ENCODE results near the gene NFIX. TPM values are rescaled to one million over a fixed set of nuclear protein-coding genes. Genes with fewer than 3 reads are reported as not detected.
A peak's percentile ranks its signal among the peaks of the same experiment; 100 is the strongest.

Gene NFIX
- total RNA-seq, 4 donors from 2014 or later = 32.3 to 81.2 (median 51.6) TPM

DNA sequence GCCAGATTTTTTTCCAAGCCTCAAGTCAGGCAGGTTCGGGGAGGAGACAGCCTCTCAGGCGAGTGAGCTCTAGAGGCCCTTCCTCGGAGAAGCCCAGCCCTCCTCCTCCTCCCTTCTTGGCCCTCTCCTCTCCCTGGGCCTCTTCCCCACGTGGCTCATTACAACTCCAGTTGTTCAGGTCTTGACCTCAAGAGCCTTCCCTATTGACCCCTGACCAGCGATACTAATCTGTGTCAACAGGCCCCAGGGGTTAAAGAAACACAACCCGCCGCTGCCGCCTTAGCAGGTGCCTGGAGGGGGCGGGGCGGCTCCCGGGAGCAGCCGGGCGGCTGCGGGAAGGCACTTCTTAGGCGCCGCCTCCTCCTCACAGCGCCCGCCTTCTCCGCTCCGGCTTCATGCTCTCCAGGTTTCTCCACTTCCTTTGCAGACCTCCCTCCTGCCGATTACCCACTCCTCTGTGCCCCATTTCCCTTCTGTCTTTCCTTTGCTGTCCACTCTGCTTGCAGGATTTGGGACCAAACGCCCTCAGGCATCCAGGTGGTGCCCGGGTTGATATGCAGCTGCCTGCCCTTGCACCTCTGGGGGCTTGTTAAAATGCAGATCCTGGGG is 56.4 kb downstream of the NFIX start:
- TF ChIP-seq POLR2A (IDR thresholded peaks at IDR 0.05) = no peak
- peaks cover 59 to 96% (median 68%) of the 10 kb centered on the region in 3 donors for H3K4me1 ChIP-seq
- peak overlapping the region; percentile 27 to 97 (median 95) for H3K27ac ChIP-seq
- intact Hi-C loops (cut with DNase I) = no loop called here
- peak overlapping the region in 3 of 4 donors; percentile 13 to 44 (median 18) for H3K4me3 ChIP-seq
- H3K36me3 ChIP-seq = peaks cover 0 to 17% (median 0%) of the 10 kb centered on the region in 3 donors
- WGBS, 2 donors = 4 to 8% methylated on average over 11 to 17 of the region's 23 CpGs
- no peaks in the 10 kb centered on the region for H3K27me3 ChIP-seq
- no peak for DNase-seq
- H3K9me3 ChIP-seq = no peaks in the 10 kb centered on the region

DNA sequence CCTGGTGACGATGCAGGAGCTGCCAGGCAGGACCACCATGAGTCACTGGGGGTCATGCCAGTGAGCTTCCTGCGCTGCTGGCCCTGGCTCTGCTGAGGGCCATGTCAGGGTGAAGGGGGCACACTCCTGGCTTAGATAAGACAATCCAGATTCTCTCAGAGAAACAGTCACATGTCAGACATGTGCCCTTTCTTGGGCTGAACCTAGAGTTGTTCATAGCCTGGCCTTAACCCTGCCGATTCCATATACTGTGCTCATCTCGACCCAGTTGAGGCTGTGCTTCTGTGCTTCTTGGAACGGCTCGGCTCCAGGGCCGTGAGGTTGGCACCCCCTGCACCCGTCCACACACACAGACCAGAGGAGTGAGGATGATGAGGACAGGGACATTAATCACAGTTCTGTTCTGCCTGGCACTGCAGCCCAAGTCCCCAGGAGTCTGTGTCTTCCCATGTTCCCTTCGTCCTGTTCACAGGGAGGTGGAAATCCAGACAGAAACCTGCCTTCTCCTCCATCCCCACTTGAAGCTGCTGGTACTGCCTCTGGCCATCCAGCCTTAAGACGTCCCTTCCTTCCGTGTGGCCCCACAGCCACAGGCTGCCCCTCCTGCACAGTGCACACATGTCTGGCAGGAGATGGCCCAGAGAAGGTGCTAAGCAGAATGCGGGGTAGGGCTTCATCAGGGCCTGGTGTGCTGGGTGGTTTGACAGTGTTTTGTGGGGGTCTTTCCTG is 57.3 kb downstream of the NFIX start:
- peak overlapping the region; percentile 85 to 97 (median 95) for H3K27ac ChIP-seq
- no peaks in the 10 kb centered on the region for H3K27me3 ChIP-seq
- TF ChIP-seq, protein P1, sequence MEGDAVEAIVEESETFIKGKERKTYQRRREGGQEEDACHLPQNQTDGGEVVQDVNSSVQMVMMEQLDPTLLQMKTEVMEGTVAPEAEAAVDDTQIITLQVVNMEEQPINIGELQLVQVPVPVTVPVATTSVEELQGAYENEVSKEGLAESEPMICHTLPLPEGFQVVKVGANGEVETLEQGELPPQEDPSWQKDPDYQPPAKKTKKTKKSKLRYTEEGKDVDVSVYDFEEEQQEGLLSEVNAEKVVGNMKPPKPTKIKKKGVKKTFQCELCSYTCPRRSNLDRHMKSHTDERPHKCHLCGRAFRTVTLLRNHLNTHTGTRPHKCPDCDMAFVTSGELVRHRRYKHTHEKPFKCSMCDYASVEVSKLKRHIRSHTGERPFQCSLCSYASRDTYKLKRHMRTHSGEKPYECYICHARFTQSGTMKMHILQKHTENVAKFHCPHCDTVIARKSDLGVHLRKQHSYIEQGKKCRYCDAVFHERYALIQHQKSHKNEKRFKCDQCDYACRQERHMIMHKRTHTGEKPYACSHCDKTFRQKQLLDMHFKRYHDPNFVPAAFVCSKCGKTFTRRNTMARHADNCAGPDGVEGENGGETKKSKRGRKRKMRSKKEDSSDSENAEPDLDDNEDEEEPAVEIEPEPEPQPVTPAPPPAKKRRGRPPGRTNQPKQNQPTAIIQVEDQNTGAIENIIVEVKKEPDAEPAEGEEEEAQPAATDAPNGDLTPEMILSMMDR (IDR thresholded peaks at IDR 0.05) = no peak
- peak overlapping the region in 1 of 4 donors; percentile 44 for H3K4me3 ChIP-seq
- intact Hi-C loops (cut with DNase I) = no loop called here
- 63 to 72% methylated on average over 5 to 6 of the region's 12 CpGs for WGBS, 2 donors
- DNase-seq = no peak
- H3K9me3 ChIP-seq = no peaks in the 10 kb centered on the region
- H3K36me3 ChIP-seq = peaks cover 0 to 14% (median 0%) of the 10 kb centered on the region in 3 donors
- H3K4me1 ChIP-seq = peaks cover 69 to 96% (median 78%) of the 10 kb centered on the region in 3 donors

DNA sequence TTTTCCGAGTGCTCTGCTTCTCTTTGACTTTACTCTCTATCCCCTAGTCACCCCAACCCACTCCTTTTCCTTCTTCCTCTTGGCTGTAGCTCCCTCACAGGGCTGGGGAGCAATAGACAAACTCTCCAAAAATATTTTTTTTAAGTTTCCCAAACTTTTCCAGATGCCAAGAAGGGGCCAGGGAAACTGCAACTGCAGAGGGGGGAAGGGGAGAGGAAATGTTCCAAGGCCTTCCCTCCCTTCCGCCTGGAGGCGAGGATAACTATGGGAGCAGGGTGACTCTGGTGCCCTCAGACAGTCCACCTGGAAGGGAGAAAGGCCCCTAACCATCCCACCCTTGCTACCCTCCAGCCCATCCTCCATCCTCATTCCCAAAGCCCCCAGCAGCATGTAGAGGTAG is 58.0 kb downstream of the NFIX start:
- Histone ChIP-seq H3K27me3 (no peaks in the 10 kb centered on the region), H3K36me3 (peaks cover 0 to 8% (median 0%) of the 10 kb centered on the region in 3 donors), H3K9me3 (no peaks in the 10 kb centered on the region), H3K4me3 (no peak overlapping the region), H3K4me1 (peaks cover 75 to 96% (median 84%) of the 10 kb centered on the region in 3 donors), H3K27ac (peak overlapping the region; percentile 85 to 97 (median 95))
- 45% methylated on average over 3 of the region's 3 CpGs; no CpG with 5 or more reads in 1 of the 2 donors for WGBS, 2 donors
- DNase-seq = no peak
- TF ChIP-seq, protein P1 (IDR thresholded peaks at IDR 0.05) = no peak
- TF ChIP-seq POLR2A (IDR thresholded peaks at IDR 0.05) = no peak
- intact Hi-C loops (cut with DNase I) = no loop called here

DNA sequence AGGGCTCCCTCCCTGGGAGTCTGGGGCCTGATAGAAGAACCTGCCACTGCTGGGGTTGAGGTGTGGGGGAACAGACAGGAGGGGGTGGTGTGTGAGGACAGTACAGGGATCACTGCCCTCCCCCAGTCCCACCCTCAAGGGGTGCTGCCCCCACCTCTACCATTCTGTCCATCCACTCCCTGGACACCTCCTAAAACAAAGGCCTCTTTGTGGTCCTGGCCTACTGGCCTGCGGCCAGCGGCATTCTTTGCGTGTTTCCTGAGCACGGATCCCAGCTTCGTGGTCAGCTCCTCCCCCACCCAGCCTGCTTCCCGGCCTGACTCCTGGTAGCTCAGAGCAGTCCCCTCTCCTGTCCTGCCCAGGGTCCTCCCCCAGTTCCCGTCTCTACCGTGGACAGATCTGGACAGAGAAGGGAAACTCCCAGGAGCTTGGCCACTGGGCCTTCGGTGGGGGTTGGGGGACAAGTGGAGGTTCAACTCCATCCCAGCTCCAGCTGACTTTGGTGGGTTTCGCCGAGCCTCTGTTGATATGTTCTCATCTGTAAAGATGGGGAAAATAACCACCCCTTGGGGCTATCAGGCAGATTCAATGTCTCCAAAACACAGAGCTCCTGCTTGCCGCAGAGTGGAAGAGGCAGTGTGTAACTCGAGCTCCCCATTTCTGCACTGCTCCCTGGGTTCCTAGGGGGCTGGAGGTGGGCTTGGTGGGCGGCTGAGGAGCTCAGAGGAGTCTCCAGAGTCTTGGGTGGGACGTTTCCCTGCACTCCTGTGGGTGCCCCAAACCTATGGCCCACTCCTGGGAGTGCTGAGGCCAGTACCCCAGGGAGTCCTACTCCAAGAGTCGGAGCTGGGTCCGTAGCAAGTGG is 58.7 kb downstream of the NFIX start:
- DNase-seq = no peak
- Histone ChIP-seq H3K9me3 (no peaks in the 10 kb centered on the region), H3K4me1 (peaks cover 81 to 100% (median 92%) of the 10 kb centered on the region in 3 donors), H3K36me3 (peaks cover 0 to 8% (median 0%) of the 10 kb centered on the region in 3 donors), H3K4me3 (peak overlapping the region in 1 of 4 donors; percentile 13), H3K27ac (peak overlapping the region; percentile 85 to 97 (median 95)), H3K27me3 (no peaks in the 10 kb centered on the region)
- intact Hi-C loops (cut with DNase I) = no loop called here
- TF ChIP-seq POLR2A (IDR thresholded peaks at IDR 0.05) = no peak
- TF ChIP-seq, protein P1 (IDR thresholded peaks at IDR 0.05) = no peak
- WGBS, 2 donors = 29 to 36% methylated on average over 5 to 6 of the region's 17 CpGs

DNA sequence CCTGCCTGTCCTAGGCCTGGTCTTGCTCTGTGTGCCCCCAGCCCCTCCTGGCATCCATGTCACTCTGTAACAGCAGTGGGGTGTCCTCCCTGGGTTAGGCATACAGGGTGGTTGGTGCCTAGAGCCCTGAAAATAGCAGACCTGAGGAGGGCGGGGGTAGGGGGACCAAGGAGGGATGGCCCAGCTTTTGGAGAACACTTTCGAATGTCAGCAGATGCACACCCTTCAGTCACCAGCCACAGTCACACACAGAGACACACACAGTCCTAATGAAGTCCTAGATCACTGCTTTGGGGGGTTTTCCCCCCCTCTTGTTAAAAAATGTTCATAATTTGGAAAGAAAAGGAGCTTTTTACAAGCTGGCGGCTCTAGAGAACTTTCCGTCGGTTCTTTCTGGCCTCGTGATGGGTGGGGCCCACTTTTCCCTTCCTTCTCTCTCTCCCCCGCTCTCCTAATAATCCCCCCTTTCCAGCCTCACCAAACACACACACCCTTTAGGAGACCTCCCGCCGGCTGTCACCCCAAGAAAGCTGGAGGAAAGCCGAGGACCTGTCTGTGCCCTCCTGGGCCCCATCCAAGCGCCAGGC is 59.4 kb downstream of the NFIX start:
- no peaks in the 10 kb centered on the region for H3K27me3 ChIP-seq
- WGBS, 2 donors = 27 to 29% methylated on average over 10 to 11 of the region's 11 CpGs
- intact Hi-C loops (cut with DNase I) = no loop called here
- peaks cover 86 to 100% (median 96%) of the 10 kb centered on the region in 3 donors for H3K4me1 ChIP-seq
- H3K27ac ChIP-seq = peak overlapping the region; percentile 85 to 97 (median 95)
- no peaks in the 10 kb centered on the region for H3K9me3 ChIP-seq
- H3K36me3 ChIP-seq = peaks cover 0 to 8% (median 0%) of the 10 kb centered on the region in 3 donors
- TF ChIP-seq, protein P1 (IDR thresholded peaks at IDR 0.05) = peak in 1 of 6 experiments; percentile 3
- TF ChIP-seq POLR2A (IDR thresholded peaks at IDR 0.05) = no peak
- H3K4me3 ChIP-seq = peak overlapping the region in 1 of 4 donors; percentile 44
- no peak for DNase-seq
